Measurements from ENCODE around the gene TBC1D10B. TPM values are rescaled to one million over a fixed set of nuclear protein-coding genes. Genes with fewer than 3 reads are reported as not detected.

The TBC1D10B gene
- total and polyA plus RNA-seq, 8 donors = 29.5 to 43.7 (median 34.4) TPM

DNA sequence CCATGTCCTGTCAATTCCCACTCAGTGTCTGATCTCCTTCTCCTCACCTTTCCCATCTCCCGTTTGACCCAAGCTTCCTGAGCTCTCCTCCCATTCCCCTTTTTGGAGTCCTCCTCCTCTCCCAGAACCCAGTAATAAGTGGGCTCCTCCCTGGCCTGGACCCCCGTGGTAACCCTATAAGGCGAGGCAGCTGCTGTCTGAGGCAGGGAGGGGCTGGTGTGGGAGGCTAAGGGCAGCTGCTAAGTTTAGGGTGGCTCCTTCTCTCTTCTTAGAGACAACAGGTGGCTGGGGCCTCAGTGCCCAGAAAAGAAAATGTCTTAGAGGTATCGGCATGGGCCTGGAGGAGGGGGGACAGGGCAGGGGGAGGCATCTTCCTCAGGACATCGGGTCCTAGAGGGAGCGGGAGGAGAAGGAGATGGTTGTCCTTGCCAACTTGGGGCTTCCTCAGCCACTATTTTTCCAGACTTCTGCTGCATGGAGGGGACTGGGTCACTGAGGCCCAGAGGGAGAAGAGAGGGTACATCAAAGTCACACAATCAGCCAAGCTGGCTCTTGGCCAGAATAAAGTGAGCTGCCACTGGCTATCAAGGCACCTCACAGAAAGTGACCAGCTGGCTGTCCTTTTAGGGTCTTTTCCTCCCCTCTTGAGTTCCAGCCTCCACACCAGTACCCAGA lies 1.9 kb upstream of the TBC1D10B start:
- DNase-seq = no peak
- intact Hi-C loops (cut with DNase I) = no loop called here

GRCh38 chr16:30371248-30371816 lies 1.0 kb upstream of the TBC1D10B start:
- H3K4me3 ChIP-seq = peak overlapping the region; percentile 31 to 43
- TF ChIP-seq, protein P1, sequence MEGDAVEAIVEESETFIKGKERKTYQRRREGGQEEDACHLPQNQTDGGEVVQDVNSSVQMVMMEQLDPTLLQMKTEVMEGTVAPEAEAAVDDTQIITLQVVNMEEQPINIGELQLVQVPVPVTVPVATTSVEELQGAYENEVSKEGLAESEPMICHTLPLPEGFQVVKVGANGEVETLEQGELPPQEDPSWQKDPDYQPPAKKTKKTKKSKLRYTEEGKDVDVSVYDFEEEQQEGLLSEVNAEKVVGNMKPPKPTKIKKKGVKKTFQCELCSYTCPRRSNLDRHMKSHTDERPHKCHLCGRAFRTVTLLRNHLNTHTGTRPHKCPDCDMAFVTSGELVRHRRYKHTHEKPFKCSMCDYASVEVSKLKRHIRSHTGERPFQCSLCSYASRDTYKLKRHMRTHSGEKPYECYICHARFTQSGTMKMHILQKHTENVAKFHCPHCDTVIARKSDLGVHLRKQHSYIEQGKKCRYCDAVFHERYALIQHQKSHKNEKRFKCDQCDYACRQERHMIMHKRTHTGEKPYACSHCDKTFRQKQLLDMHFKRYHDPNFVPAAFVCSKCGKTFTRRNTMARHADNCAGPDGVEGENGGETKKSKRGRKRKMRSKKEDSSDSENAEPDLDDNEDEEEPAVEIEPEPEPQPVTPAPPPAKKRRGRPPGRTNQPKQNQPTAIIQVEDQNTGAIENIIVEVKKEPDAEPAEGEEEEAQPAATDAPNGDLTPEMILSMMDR (IDR thresholded peaks at IDR 0.05) = no peak
- DNase-seq (no peak), ATAC-seq (no peak)
- peaks cover 0 to 5% of the 10 kb centered on the region in 2 donors for H3K36me3 ChIP-seq
- no peaks in the 10 kb centered on the region for H3K27me3 ChIP-seq
- no peaks in the 10 kb centered on the region for H3K9me3 ChIP-seq
- intact Hi-C loops (cut with DNase I) = no loop called here
- peak overlapping the region; percentile 90 to 92 for H3K27ac ChIP-seq
- H3K4me1 ChIP-seq = peaks cover 4 to 35% of the 10 kb centered on the region in 2 donors

More for the DNA sequence above, 1.9 kb upstream of the TBC1D10B start:
- H3K27me3 ChIP-seq = no peaks in the 10 kb centered on the region
- no peak for ATAC-seq
- H3K4me3 ChIP-seq = no peak overlapping the region
- TF ChIP-seq, protein P1 (IDR thresholded peaks at IDR 0.05) = no peak
- H3K36me3 ChIP-seq = no peaks in the 10 kb centered on the region
- no peak overlapping the region for H3K27ac ChIP-seq
- H3K9me3 ChIP-seq = no peaks in the 10 kb centered on the region
- peaks cover 5 to 31% of the 10 kb centered on the region in 2 donors for H3K4me1 ChIP-seq

- ATAC-seq = no peak
- TF ChIP-seq, protein P1 (IDR thresholded peaks at IDR 0.05) = no peak
- intact Hi-C loops (cut with DNase I) = no loop called here
- Histone ChIP-seq H3K9me3 (no peaks in the 10 kb centered on the region), H3K27ac (peak overlapping the region; percentile 62 to 83), H3K4me1 (peaks cover 4 to 42% of the 10 kb centered on the region in 2 donors), H3K36me3 (peaks cover 0 to 19% of the 10 kb centered on the region in 2 donors), H3K27me3 (no peaks in the 10 kb centered on the region), H3K4me3 (peak overlapping the region; percentile 76 to 93)
- no peak for DNase-seq
These were observed 297 bp downstream of the TBC1D10B start for GRCh38 chr16:30369938-30370455.

DNA sequence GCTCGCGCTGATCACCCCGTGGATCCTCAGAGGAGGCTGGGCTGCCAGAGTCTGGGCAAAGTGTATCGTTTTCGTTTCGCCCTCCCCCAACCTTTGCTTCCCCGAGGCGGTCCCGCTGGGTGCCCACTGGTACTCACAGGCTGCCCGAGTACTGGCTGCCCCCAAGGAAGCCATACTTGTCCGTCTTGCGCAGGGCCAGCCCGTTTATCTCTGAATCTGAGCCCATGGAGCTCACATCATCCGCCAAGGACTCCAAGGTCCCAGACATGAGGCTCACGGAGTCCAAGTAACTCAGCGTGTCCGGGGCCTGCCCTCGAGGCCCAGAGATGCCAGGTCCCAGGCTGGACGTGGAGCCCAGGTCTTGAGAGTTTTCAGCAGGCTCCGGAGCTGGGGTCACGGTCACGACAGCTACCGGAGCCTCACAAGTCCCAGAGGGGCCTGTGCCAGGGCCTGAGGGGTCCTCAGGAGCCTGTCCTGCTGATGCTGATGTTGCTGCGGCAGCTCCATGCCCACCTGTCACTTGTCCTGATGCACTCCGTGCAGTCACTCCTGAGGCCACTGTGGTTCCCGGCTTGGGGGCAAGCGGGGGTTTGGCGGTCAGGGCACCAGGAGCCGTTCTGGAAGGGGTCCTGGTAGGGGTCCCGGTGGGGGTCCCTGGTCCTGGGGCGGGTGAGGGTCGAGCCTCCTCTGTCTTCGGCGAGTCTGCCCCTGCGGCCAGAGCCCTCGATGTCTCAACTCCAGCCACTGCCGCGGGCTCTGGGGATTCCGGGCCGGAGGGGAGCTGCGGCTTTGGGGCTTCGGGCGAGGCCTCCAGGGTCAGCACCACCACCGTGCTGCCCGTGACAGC lies 980 bp downstream of the TBC1D10B start:
- intact Hi-C loops (cut with DNase I) = no loop called here
- Histone ChIP-seq H3K4me1 (peaks cover 4 to 42% of the 10 kb centered on the region in 2 donors), H3K27me3 (no peaks in the 10 kb centered on the region), H3K4me3 (peak overlapping the region; percentile 76 to 93), H3K27ac (peak overlapping the region; percentile 62 to 83), H3K9me3 (no peaks in the 10 kb centered on the region), H3K36me3 (peaks cover 0 to 26% of the 10 kb centered on the region in 2 donors)
- DNase-seq = peak in 1 of 4 donors; percentile 82
- TF ChIP-seq, protein P1 (IDR thresholded peaks at IDR 0.05) = no peak
- ATAC-seq = no peak

DNA sequence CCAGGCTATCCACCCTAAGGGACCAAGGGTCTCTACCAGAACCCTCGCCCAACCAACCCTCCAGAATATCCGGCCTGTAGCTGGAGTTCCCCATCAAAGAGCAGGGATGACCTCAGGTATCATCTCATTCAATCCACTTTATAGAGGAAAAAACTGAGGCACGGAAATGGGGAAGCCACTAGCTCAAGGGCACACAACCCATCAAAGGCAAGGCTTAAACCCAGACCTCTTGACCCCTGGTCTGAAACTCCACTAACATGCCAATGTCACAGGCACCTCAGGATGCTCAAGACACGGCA lies 1.6 kb downstream of the TBC1D10B start:
- intact Hi-C loops (cut with DNase I) = no loop called here
- Histone ChIP-seq H3K36me3 (peaks cover 0 to 31% of the 10 kb centered on the region in 2 donors), H3K27me3 (no peaks in the 10 kb centered on the region), H3K27ac (peak overlapping the region; percentile 62 to 83), H3K4me1 (peaks cover 4 to 42% of the 10 kb centered on the region in 2 donors), H3K9me3 (no peaks in the 10 kb centered on the region), H3K4me3 (peak overlapping the region; percentile 76 to 93)
- no peak for DNase-seq
- ATAC-seq = no peak
- TF ChIP-seq, protein P1 (IDR thresholded peaks at IDR 0.05) = no peak
